Tibial nerve (tissue), 4 donors: Measurements from ENCODE around the gene ZCCHC2. TPM values are rescaled to one million over a fixed set of nuclear protein-coding genes. Genes with fewer than 3 reads are reported as not detected.

Experiments used
- DNase-seq, 2 donors: peaks; one replicate each; pipeline ENCODE4 v3.0.0-alpha.2; 2019; ENCODE audit warnings: low spot score in 2 of 2
- H3K27ac ChIP-seq, 4 donors: fragments of 200-600 bp; sonication (generic) in 3 of 4; one replicate each; pipeline ENCODE4 v1.5.1; 2017 to 2019; ENCODE audit warnings: mild to moderate bottlenecking in 1 of 4
- H3K27me3 ChIP-seq, 2 donors: fragments of 200-600 bp; sonication (generic) in 1 of 2; one replicate each; pipeline versions ENCODE4 v1.5.1 to v1.6.0; 2017 to 2019
- H3K36me3 ChIP-seq, 3 donors: fragments of 200-600 bp; sonication (generic); one replicate each; pipeline ENCODE4 v1.5.1; 2018 to 2019
- H3K4me1 ChIP-seq, 4 donors: fragments of 200-600 bp; sonication (generic) in 3 of 4; one replicate each; pipeline ENCODE4 v1.5.1; 2017 to 2019
- H3K4me3 ChIP-seq, 4 donors: fragments of 200-600 bp; sonication (generic) in 3 of 4; one replicate each; pipeline ENCODE4 v1.5.1; 2017 to 2019; ENCODE audit warnings: mild to moderate bottlenecking in 1 of 4, moderate library complexity in 1 of 4
- H3K9me3 ChIP-seq, 4 donors: fragments of 200-600 bp; sonication (generic) in 3 of 4; one replicate each; pipeline ENCODE4 v1.5.1; 2017 to 2019
- EP300 ChIP-seq, 2 donors: sonication (generic); formaldehyde crosslinking; IDR thresholded peaks; one replicate each; pipeline ENCODE4 v1.6.1; 2017; ENCODE audit warnings: antibody characterized with exemption in 2 of 2, mild to moderate bottlenecking in 1 of 2
- POLR2A ChIP-seq, 2 donors: fragments of 450-650 bp; IDR thresholded peaks; one replicate each; pipeline ENCODE4 v1.6.1; 2017; ENCODE audit warnings: antibody characterized with exemption in 2 of 2, mild to moderate bottlenecking in 2 of 2, moderate library complexity in 2 of 2
- WGBS, 2 donors: methylation state at CpG; one replicate each; pipeline ENCODE4 v1.1.5; 2018; 5-methylcytosine and 5-hydroxymethylcytosine counted together
- total RNA-seq, 4 donors: library from RNA; depleted of rRNA; stranded (reverse); fragments of >200 nt; gene quantifications; one replicate each; pipeline ENCODE4 v1.1.0, GENCODE V29; 2016
- TF ChIP-seq, protein P1 (sequence below), 5 experiments: fragments of 200-600 bp in 3 of 5; fragments of 450-650 bp in 2 of 5; sonication (generic) in 3 of 5; IDR thresholded peaks; one replicate each; pipeline ENCODE4 v1.5.1; 2016 to 2019; ENCODE audit warnings: antibody characterized with exemption in 5 of 5, mild to moderate bottlenecking in 3 of 5, moderate library complexity in 2 of 5

Gene ZCCHC2
- total RNA-seq = 10 to 100 TPM; 32.4 to 49.4 (median 38.4) TPM

DNA sequence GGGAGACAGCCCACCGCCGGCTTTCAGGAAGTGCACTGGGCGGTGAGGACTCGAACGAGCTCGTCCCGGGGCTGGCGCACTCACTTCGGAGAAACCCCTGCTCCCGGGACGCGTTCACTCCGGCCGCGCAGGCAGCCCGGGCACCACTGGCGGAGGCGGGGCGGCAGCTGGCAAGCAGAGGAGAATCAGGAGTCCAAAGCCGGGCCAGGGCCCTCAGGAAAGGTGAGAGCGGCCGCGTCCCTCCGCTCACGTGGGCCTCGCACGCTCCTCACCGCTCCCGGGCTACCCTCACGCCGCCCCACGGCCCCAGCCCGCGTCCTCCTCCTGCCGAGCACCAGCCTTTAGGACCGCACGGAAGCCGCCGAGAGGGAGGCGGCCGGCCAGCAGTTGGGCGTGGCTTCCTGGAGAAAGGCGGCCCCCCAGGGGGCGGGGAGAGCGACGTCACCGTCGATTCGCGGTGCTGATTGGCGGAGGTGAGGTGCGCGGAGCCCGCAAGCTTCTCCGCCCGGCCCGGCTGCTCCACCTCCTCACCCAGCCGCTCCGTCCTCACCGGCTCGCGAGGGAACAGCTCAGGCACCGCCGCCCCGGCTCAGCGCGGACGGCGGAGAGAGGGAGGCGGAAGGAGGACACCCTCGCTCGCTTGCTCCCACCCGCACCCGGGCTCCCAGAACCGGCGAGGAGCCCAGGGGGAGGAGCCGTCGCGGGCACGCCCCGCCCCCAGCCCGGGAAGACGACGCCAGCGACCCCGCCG lies at the start of gene ZCCHC2:
TSS of gene ZCCHC2 (plus strand) at position 522 of the 751 bp plus-strand sequence. CDS start 400 bp downstream, outside the sequence.
- peaks cover 0 to 24% (median 14%) of the 10 kb centered on the region in 4 donors for H3K4me1 ChIP-seq
- 0 to 1% methylated on average over 13 to 47 of the region's 87 CpGs for WGBS, 2 donors
- peak; percentile 96 for DNase-seq
- H3K27me3 ChIP-seq = no peaks in the 10 kb centered on the region
- H3K4me3 ChIP-seq = peak within 1 kb of the TSS; percentile 79 to 93 (median 82)
- H3K9me3 ChIP-seq = no peaks in the 10 kb centered on the region
- TF ChIP-seq POLR2A (IDR thresholded peaks at IDR 0.05) = peak; percentile 83 to 94
- peak; percentile 74 to 98 for TF ChIP-seq EP300 (IDR thresholded peaks at IDR 0.05)
- TF ChIP-seq, protein P1, sequence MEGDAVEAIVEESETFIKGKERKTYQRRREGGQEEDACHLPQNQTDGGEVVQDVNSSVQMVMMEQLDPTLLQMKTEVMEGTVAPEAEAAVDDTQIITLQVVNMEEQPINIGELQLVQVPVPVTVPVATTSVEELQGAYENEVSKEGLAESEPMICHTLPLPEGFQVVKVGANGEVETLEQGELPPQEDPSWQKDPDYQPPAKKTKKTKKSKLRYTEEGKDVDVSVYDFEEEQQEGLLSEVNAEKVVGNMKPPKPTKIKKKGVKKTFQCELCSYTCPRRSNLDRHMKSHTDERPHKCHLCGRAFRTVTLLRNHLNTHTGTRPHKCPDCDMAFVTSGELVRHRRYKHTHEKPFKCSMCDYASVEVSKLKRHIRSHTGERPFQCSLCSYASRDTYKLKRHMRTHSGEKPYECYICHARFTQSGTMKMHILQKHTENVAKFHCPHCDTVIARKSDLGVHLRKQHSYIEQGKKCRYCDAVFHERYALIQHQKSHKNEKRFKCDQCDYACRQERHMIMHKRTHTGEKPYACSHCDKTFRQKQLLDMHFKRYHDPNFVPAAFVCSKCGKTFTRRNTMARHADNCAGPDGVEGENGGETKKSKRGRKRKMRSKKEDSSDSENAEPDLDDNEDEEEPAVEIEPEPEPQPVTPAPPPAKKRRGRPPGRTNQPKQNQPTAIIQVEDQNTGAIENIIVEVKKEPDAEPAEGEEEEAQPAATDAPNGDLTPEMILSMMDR (IDR thresholded peaks at IDR 0.05) = peak in 2 of 5 experiments; percentile 41 to 47
- peak within 1 kb of the TSS; percentile 94 to 99 (median 95) for H3K27ac ChIP-seq
- H3K36me3 ChIP-seq = no peaks in the 10 kb centered on the region

DNA sequence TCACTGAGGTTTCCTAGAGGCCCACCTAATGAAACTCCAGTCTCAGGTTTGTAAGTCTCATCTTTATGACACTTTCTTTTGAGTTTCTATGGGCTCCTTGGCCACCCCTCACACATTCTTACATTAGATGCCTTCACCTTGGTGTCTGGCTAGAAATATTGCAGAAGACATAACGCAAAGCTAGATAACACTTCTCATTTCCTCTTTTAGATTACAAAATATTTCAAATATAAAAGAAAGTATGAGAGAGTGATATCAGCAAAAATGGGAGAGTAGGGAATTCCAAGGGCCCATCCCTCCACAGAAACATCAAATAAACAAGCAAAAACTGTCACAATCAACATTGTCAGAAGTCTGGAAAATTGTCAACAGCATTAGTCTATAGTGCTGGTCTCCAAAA lies 43.3 kb upstream of the ZCCHC2 start:
- 80 to 84% methylated on average over 1 of the region's 1 CpG for WGBS, 2 donors
- Histone ChIP-seq H3K4me1 (no peaks in the 10 kb centered on the region), H3K9me3 (peaks cover 0 to 30% (median 6%) of the 10 kb centered on the region in 4 donors), H3K36me3 (no peaks in the 10 kb centered on the region), H3K27ac (no peak overlapping the region), H3K27me3 (no peaks in the 10 kb centered on the region), H3K4me3 (no peak overlapping the region)
- TF ChIP-seq, protein P1 (IDR thresholded peaks at IDR 0.05) = no peak
- TF ChIP-seq POLR2A (IDR thresholded peaks at IDR 0.05) = no peak
- no peak for TF ChIP-seq EP300 (IDR thresholded peaks at IDR 0.05)
- DNase-seq = no peak

DNA sequence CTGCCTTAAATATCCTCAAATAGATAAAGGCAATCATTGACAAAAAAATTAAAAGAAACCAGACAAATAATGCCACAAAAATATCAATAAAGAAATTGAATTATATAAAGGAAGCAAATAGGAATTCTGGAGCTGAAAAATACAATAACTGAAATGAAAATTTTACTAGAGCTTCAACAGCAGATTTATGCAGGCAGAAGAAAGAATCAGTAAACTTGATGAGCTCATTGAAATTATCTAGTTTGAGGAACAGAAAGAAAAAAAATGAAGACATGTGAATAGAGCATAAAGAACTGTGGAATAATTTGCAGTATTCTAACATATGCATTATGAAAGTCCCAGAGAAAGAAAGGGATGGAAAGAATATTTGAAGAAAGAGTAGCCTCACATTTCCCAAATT lies 41.9 kb upstream of the ZCCHC2 start:
- DNase-seq = no peak
- Histone ChIP-seq H3K4me1 (no peaks in the 10 kb centered on the region), H3K27ac (no peak overlapping the region), H3K27me3 (no peaks in the 10 kb centered on the region), H3K9me3 (peaks cover 0 to 21% (median 6%) of the 10 kb centered on the region in 4 donors), H3K36me3 (no peaks in the 10 kb centered on the region), H3K4me3 (no peak overlapping the region)
- TF ChIP-seq EP300 (IDR thresholded peaks at IDR 0.05) (no peak), POLR2A (IDR thresholded peaks at IDR 0.05) (no peak)

DNA sequence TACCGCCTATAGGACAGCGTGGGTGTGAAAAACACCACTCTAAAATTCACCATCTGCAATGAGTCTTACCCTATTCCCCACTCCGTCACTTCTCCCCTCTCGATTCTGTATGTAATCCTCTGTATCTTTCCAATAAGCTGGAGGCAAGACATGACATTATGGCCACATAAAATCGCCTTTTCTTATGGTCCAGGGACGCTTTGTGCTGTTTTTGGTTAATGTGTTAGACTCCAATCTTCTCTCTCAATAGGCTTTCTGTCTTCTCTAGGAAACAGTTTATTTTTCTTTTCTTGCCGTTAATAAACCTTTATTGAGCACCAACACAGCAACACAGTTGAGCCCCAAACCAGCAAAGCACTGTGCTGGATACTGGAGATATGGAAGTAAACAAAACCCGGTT lies 37.9 kb upstream of the ZCCHC2 start:
- Histone ChIP-seq H3K36me3 (no peaks in the 10 kb centered on the region), H3K4me1 (no peaks in the 10 kb centered on the region), H3K27ac (no peak overlapping the region), H3K27me3 (no peaks in the 10 kb centered on the region), H3K4me3 (no peak overlapping the region), H3K9me3 (peaks cover 0 to 23% (median 6%) of the 10 kb centered on the region in 4 donors)
- no peak for DNase-seq
- TF ChIP-seq POLR2A (IDR thresholded peaks at IDR 0.05) = no peak
- TF ChIP-seq EP300 (IDR thresholded peaks at IDR 0.05) = no peak
- TF ChIP-seq, protein P1 (IDR thresholded peaks at IDR 0.05) = no peak
- WGBS, 2 donors = 47 to 51% methylated on average over 8 of the region's 8 CpGs

DNA sequence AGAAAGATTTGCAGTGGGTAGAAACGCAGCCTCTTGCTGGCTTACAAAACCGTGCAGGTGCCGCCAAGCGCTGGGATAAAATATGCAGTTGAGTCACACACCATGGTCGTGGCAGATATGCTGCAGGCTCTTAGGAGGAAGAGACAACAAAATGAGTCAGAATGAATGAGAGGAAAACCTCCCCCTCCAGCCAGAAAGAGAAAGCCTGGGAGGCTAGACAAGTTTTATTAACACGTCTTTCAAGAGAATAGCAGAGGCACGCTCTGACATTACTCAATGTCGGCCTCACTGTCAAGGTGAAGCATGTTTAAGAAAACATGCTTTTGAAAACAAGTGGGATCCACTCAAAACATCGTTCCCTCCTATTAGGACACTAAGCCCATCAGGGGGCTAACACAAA lies 37.1 kb upstream of the ZCCHC2 start:
- TF ChIP-seq, protein P1 (IDR thresholded peaks at IDR 0.05) = no peak
- TF ChIP-seq EP300 (IDR thresholded peaks at IDR 0.05) (no peak), POLR2A (IDR thresholded peaks at IDR 0.05) (no peak)
- Histone ChIP-seq H3K36me3 (no peaks in the 10 kb centered on the region), H3K27ac (no peak overlapping the region), H3K4me3 (no peak overlapping the region), H3K4me1 (no peaks in the 10 kb centered on the region), H3K9me3 (peaks cover 0 to 16% (median 3%) of the 10 kb centered on the region in 4 donors), H3K27me3 (no peaks in the 10 kb centered on the region)
- no peak for DNase-seq
- WGBS, 2 donors = 57% methylated on average over 9 of the region's 9 CpGs
